ENCODE measurements around the gene RETREG3. TPM values are rescaled to one million over a fixed set of nuclear protein-coding genes. Genes with fewer than 3 reads are reported as not detected.

RETREG3 gene
- total and polyA plus RNA-seq, 2 of the 13 experiments (the other 11 are each of a cell fraction or from before 2014, with no cell fraction given): 47.0 to 55.8 TPM

DNA sequence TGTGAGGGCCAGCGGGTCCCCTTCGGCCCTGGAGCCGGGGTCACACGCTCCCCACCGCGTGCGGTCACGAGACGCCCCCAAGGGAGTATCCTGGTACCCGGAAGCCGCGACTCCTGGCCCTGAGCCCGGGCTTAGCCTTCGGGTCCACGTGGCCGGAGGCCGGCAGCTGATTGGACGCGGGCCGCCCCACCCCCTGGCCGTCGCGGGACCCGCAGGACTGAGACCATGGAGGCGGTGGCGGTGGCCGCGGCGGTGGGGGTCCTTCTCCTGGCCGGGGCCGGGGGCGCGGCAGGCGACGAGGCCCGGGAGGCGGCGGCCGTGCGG, 73.2 kb downstream of the RETREG3 start, which contains the start of gene NAGLU (continued):
- peak; percentile 63; the same call in 1 of the 2 replicates for TF ChIP-seq FOXK1 (CRISPR knock-in tag; IDR thresholded peaks at IDR 0.05; ENCODE audit: borderline replicate concordance, low read depth)
- TF ChIP-seq MXI1 (IDR thresholded peaks at IDR 0.05; ENCODE audit: borderline replicate concordance, low read depth, low read length): no peak
- TF ChIP-seq, protein P1, sequence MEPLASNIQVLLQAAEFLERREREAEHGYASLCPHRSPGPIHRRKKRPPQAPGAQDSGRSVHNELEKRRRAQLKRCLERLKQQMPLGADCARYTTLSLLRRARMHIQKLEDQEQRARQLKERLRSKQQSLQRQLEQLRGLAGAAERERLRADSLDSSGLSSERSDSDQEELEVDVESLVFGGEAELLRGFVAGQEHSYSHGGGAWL (CRISPR knock-in tag; IDR thresholded peaks at IDR 0.05): peak; percentile 56; the same call in 1 of the 2 replicates
- TF ChIP-seq, protein P2, sequence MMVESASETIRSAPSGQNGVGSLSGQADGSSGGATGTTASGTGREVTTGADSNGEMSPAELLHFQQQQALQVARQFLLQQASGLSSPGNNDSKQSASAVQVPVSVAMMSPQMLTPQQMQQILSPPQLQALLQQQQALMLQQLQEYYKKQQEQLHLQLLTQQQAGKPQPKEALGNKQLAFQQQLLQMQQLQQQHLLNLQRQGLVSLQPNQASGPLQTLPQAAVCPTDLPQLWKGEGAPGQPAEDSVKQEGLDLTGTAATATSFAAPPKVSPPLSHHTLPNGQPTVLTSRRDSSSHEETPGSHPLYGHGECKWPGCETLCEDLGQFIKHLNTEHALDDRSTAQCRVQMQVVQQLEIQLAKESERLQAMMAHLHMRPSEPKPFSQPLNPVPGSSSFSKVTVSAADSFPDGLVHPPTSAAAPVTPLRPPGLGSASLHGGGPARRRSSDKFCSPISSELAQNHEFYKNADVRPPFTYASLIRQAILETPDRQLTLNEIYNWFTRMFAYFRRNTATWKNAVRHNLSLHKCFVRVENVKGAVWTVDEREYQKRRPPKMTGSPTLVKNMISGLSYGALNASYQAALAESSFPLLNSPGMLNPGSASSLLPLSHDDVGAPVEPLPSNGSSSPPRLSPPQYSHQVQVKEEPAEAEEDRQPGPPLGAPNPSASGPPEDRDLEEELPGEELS (CRISPR knock-in tag; IDR thresholded peaks at IDR 0.05): peak; percentile 63; the same call in 1 of the 2 replicates
- TF ChIP-seq, protein P3, sequence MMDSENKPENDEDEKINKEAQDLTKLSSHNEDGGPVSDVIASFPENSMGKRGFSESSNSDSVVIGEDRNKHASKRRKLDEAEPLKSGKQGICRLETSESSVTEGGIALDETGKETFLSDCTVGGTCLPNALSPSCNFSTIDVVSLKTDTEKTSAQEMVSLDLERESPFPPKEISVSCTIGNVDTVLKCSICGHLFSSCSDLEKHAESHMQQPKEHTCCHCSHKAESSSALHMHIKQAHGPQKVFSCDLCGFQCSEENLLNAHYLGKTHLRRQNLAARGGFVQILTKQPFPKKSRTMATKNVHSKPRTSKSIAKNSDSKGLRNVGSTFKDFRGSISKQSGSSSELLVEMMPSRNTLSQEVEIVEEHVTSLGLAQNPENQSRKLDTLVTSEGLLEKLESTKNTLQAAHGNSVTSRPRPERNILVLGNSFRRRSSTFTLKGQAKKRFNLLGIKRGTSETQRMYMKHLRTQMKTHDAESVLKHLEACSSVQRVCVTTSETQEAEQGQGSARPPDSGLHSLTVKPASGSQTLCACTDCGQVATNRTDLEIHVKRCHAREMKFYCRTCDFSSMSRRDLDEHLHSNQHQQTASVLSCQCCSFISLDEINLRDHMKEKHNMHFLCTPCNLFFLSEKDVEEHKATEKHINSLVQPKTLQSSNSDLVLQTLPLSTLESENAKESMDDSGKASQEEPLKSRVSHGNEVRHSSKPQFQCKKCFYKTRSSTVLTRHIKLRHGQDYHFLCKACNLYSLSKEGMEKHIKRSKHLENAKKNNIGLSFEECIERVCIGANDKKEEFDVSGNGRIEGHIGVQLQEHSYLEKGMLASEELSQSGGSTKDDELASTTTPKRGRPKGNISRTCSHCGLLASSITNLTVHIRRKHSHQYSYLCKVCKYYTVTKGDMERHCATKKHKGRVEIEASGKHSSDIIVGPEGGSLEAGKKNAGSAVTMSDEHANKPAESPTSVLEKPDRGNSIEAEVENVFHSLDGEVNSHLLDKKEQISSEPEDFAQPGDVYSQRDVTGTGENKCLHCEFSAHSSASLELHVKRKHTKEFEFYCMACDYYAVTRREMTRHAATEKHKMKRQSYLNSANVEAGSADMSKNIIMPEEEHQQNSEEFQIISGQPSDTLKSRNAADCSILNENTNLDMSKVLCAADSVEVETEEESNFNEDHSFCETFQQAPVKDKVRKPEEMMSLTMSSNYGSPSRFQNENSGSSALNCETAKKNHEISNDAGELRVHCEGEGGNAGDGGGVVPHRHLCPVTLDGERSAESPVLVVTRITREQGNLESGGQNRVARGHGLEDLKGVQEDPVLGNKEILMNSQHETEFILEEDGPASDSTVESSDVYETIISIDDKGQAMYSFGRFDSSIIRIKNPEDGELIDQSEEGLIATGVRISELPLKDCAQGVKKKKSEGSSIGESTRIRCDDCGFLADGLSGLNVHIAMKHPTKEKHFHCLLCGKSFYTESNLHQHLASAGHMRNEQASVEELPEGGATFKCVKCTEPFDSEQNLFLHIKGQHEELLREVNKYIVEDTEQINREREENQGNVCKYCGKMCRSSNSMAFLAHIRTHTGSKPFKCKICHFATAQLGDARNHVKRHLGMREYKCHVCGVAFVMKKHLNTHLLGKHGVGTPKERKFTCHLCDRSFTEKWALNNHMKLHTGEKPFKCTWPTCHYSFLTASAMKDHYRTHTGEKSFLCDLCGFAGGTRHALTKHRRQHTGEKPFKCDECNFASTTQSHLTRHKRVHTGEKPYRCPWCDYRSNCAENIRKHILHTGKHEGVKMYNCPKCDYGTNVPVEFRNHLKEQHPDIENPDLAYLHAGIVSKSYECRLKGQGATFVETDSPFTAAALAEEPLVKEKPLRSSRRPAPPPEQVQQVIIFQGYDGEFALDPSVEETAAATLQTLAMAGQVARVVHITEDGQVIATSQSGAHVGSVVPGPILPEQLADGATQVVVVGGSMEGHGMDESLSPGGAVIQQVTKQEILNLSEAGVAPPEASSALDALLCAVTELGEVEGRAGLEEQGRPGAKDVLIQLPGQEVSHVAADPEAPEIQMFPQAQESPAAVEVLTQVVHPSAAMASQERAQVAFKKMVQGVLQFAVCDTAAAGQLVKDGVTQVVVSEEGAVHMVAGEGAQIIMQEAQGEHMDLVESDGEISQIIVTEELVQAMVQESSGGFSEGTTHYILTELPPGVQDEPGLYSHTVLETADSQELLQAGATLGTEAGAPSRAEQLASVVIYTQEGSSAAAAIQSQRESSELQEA (CRISPR knock-in tag; IDR thresholded peaks at IDR 0.05; ENCODE audit: not compliant biosample characterization): peak; percentile 5
- TF ChIP-seq ZNF607 (CRISPR knock-in tag; IDR thresholded peaks at IDR 0.05; ENCODE audit: borderline replicate concordance): peak; percentile 73; the same call in 1 of the 2 replicates
- TF ChIP-seq ZFP90 (CRISPR knock-in tag; IDR thresholded peaks at IDR 0.05; ENCODE audit: borderline replicate concordance): peak; percentile 75; the same call in 1 of the 2 replicates
- TF ChIP-seq, protein P4, sequence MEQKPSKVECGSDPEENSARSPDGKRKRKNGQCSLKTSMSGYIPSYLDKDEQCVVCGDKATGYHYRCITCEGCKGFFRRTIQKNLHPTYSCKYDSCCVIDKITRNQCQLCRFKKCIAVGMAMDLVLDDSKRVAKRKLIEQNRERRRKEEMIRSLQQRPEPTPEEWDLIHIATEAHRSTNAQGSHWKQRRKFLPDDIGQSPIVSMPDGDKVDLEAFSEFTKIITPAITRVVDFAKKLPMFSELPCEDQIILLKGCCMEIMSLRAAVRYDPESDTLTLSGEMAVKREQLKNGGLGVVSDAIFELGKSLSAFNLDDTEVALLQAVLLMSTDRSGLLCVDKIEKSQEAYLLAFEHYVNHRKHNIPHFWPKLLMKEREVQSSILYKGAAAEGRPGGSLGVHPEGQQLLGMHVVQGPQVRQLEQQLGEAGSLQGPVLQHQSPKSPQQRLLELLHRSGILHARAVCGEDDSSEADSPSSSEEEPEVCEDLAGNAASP (CRISPR knock-in tag; IDR thresholded peaks at IDR 0.05; ENCODE audit: borderline replicate concordance): peak; percentile 72
- peak; percentile 87; the same call in 1 of the 2 replicates for TF ChIP-seq ZNF850 (CRISPR knock-in tag; conservative IDR thresholded peaks at IDR 0.05)
- TF ChIP-seq ZNF773 (CRISPR knock-in tag; IDR thresholded peaks at IDR 0.05; ENCODE audit: borderline replicate concordance): no peak
- TF ChIP-seq ZNF230 (CRISPR knock-in tag; IDR thresholded peaks at IDR 0.05): 0 out of 2 replicates have a peak, but pooled peaks have one; percentile 2
- TF ChIP-seq CBFB (CRISPR knock-in tag; IDR thresholded peaks at IDR 0.05): peak; percentile 46; the same call in 1 of the 2 replicates
- TF ChIP-seq, protein P5, sequence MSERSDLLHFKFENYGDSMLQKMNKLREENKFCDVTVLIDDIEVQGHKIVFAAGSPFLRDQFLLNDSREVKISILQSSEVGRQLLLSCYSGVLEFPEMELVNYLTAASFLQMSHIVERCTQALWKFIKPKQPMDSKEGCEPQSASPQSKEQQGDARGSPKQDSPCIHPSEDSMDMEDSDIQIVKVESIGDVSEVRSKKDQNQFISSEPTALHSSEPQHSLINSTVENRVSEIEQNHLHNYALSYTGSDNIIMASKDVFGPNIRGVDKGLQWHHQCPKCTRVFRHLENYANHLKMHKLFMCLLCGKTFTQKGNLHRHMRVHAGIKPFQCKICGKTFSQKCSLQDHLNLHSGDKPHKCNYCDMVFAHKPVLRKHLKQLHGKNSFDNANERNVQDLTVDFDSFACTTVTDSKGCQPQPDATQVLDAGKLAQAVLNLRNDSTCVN (CRISPR knock-in tag; IDR thresholded peaks at IDR 0.05; ENCODE audit: borderline replicate concordance): peak; percentile 71; the same call in 1 of the 2 replicates
- TF ChIP-seq ZNF674 (CRISPR knock-in tag; IDR thresholded peaks at IDR 0.05; ENCODE audit: low read depth): no peak
- TF ChIP-seq, protein P6, sequence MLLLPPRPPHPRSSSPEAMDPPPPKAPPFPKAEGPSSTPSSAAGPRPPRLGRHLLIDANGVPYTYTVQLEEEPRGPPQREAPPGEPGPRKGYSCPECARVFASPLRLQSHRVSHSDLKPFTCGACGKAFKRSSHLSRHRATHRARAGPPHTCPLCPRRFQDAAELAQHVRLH (CRISPR knock-in tag; IDR thresholded peaks at IDR 0.05; ENCODE audit: borderline replicate concordance, low read depth): peak; percentile 83; the same call in 1 of the 2 replicates

Data from HepG2 (cell line).